GM19397 (cell line): ENCODE measurements around the gene SMARCE1.
A peak's percentile ranks its signal among the peaks of the same experiment; 100 is the strongest.

ENCODE experiments used
- ATAC-seq: cut with Tn5 transposase; IDR thresholded peaks from one replicate; pipeline ENCODE4 v1.9.1; 2021; ENCODE audit warnings: mild to moderate bottlenecking, moderate library complexity; ENCODE audit not compliant: unreplicated experiment

The SMARCE1 gene

GRCh38 chr17:40646791-40647623, 611 bp downstream of the SMARCE1 start:
- peak; percentile 44 for ATAC-seq

GRCh38 chr17:40645943-40646342, 1.7 kb downstream of the SMARCE1 start:
- no peak for ATAC-seq

- no peak for ATAC-seq
These were observed 2.3 kb downstream of the SMARCE1 start for GRCh38 chr17:40645291-40645690.

GRCh38 chr17:40637931-40638330, 9.7 kb downstream of the SMARCE1 start:
- ATAC-seq: no peak

- no peak for ATAC-seq
These were observed 13.7 kb downstream of the SMARCE1 start for GRCh38 chr17:40633871-40634270.

GRCh38 chr17:40632216-40632615, 15.4 kb downstream of the SMARCE1 start:
- ATAC-seq: no peak

- ATAC-seq: no peak
These were observed 17.8 kb downstream of the SMARCE1 start for GRCh38 chr17:40629842-40630241.

GRCh38 chr17:40625311-40625710, 22.3 kb downstream of the SMARCE1 start:
- no peak for ATAC-seq

- ATAC-seq: no peak
These were observed 24.0 kb downstream of the SMARCE1 start for GRCh38 chr17:40623419-40624210.

- no peak for ATAC-seq
These were observed 25.1 kb downstream of the SMARCE1 start for GRCh38 chr17:40622509-40622928.

- no peak for ATAC-seq
These were observed 26.0 kb downstream of the SMARCE1 start for GRCh38 chr17:40621578-40621977.

- no peak for ATAC-seq
These were observed 26.6 kb downstream of the SMARCE1 start for GRCh38 chr17:40621019-40621418.

- ATAC-seq: no peak
These were observed 28.6 kb downstream of the SMARCE1 start for GRCh38 chr17:40618754-40619625.

- ATAC-seq: no peak
These were observed 29.9 kb downstream of the SMARCE1 start for GRCh38 chr17:40617678-40618240.

GRCh38 chr17:40616592-40616991, 31.0 kb downstream of the SMARCE1 start:
- ATAC-seq: no peak

- ATAC-seq: no peak
These were observed 31.7 kb downstream of the SMARCE1 start for GRCh38 chr17:40615841-40616476.

- peak; percentile 64 for ATAC-seq
These were observed 32.4 kb downstream of the SMARCE1 start for GRCh38 chr17:40615068-40615840.

GRCh38 chr17:40614431-40615067, 33.1 kb downstream of the SMARCE1 start:
- no peak for ATAC-seq
